ENCODE data around the gene XPOT. TPM values are rescaled to one million over a fixed set of nuclear protein-coding genes. Genes with fewer than 3 reads are reported as not detected.
A peak's percentile ranks its signal among the peaks of the same experiment; 100 is the strongest.

The XPOT gene
- total RNA-seq, 2 experiments from 2014 or later, result 88.2 to 93.4 TPM

GRCh38 chr12:64431791-64432190 lies 27.6 kb downstream of the XPOT start:
- H3K27me3 Mint-ChIP-seq, result no peaks in the 10 kb centered on the region
- no peak for DNase-seq
- H3K27ac Mint-ChIP-seq, result no peak overlapping the region
- peaks cover 1% of the 10 kb centered on the region for H3K4me1 Mint-ChIP-seq
- H3K36me3 Mint-ChIP-seq (ENCODE audit: low read depth), result peaks cover 66% of the 10 kb centered on the region
- ChIA-PET POLR2A (no interaction called here), CTCF (interaction anchor here (0.6 to 2.8 kb wide), 4 partner anchors 12 to 274 kb away, joined by 3 to 11 read pairs (median 4); no protein-coding TSS in a partner anchor)
- H3K4me3 Mint-ChIP-seq, result no peak overlapping the region
- H3K9me3 Mint-ChIP-seq, result no peaks in the 10 kb centered on the region

- Mint-ChIP-seq H3K4me1 (peaks cover 3% of the 10 kb centered on the region), H3K4me3 (no peak overlapping the region), H3K27ac (peak overlapping the region; percentile 26), H3K9me3 (no peaks in the 10 kb centered on the region), H3K36me3 (ENCODE audit: low read depth) (peaks cover 69% of the 10 kb centered on the region), H3K27me3 (no peaks in the 10 kb centered on the region)
- POLR2A ChIA-PET, result no interaction called here
- DNase-seq, result no peak
- CTCF ChIA-PET, result no interaction called here
These were observed 29.7 kb downstream of the XPOT start for GRCh38 chr12:64433915-64434314.

- Mint-ChIP-seq H3K27me3 (no peaks in the 10 kb centered on the region), H3K27ac (no peak overlapping the region), H3K4me3 (no peak overlapping the region), H3K4me1 (peaks cover 7% of the 10 kb centered on the region), H3K9me3 (no peaks in the 10 kb centered on the region), H3K36me3 (ENCODE audit: low read depth) (peaks cover 62% of the 10 kb centered on the region)
- CTCF ChIA-PET, result no interaction called here
- no peak for DNase-seq
- POLR2A ChIA-PET, result no interaction called here
These were observed 35.9 kb downstream of the XPOT start for GRCh38 chr12:64440100-64440499.

GRCh38 chr12:64445490-64445889 lies 41.3 kb downstream of the XPOT start:
- Mint-ChIP-seq H3K4me3 (no peak overlapping the region), H3K27me3 (no peaks in the 10 kb centered on the region), H3K9me3 (no peaks in the 10 kb centered on the region), H3K4me1 (peaks cover 11% of the 10 kb centered on the region), H3K27ac (no peak overlapping the region), H3K36me3 (ENCODE audit: low read depth) (peaks cover 47% of the 10 kb centered on the region)
- POLR2A ChIA-PET, result no interaction called here
- CTCF ChIA-PET, result interaction anchor here (0.6 kb wide), 1 partner anchor 61 kb away, joined by 3 read pairs; no protein-coding TSS in a partner anchor
- DNase-seq, result no peak

- peaks cover 19% of the 10 kb centered on the region for H3K4me1 Mint-ChIP-seq
- ChIA-PET CTCF (no interaction called here), POLR2A (no interaction called here)
- no peaks in the 10 kb centered on the region for H3K27me3 Mint-ChIP-seq
- H3K4me3 Mint-ChIP-seq, result no peak overlapping the region
- H3K27ac Mint-ChIP-seq, result peak overlapping the region; percentile 1
- DNase-seq, result no peak
- H3K36me3 Mint-ChIP-seq (ENCODE audit: low read depth), result peaks cover 41% of the 10 kb centered on the region
- no peaks in the 10 kb centered on the region for H3K9me3 Mint-ChIP-seq
These were observed 42.1 kb downstream of the XPOT start for GRCh38 chr12:64446295-64446694.

GRCh38 chr12:64450057-64450640 lies 46.0 kb downstream of the XPOT start:
- ChIA-PET CTCF (interaction anchor here (0.6 to 1.0 kb wide), 2 partner anchors 33 to 1429 kb away, joined by 3 to 4 read pairs; no protein-coding TSS in a partner anchor), POLR2A (interaction anchor here (0.6 kb wide), 2 partner anchors 9 to 248 kb away, joined by 3 read pairs; no protein-coding TSS in a partner anchor)
- H3K36me3 Mint-ChIP-seq (ENCODE audit: low read depth), result peaks cover 24% of the 10 kb centered on the region
- H3K4me1 Mint-ChIP-seq, result peaks cover 31% of the 10 kb centered on the region
- H3K27me3 Mint-ChIP-seq, result no peaks in the 10 kb centered on the region
- no peaks in the 10 kb centered on the region for H3K9me3 Mint-ChIP-seq
- no peak for DNase-seq
- peak overlapping the region; percentile 30 for H3K4me3 Mint-ChIP-seq
- peak overlapping the region; percentile 31 for H3K27ac Mint-ChIP-seq

GRCh38 chr12:64450711-64451486 lies 46.7 kb downstream of the XPOT start:
- no peak for DNase-seq

GRCh38 chr12:64451687-64452558 lies 47.7 kb downstream of the XPOT start, which contains the start of gene TBK1:
Gene TBK1 (plus strand): TSS chr12:64452120. CDS start chr12:64455871, 3,751 bp downstream.
- H3K36me3 Mint-ChIP-seq (ENCODE audit: low read depth), result peaks cover 20% of the 10 kb centered on the region
- peaks cover 40% of the 10 kb centered on the region for H3K4me1 Mint-ChIP-seq
- DNase-seq, result peak; percentile 57
- peak within 1 kb of the TSS; percentile 92 for H3K27ac Mint-ChIP-seq
- no peaks in the 10 kb centered on the region for H3K27me3 Mint-ChIP-seq
- H3K4me3 Mint-ChIP-seq, result peak within 1 kb of the TSS; percentile 93
- POLR2A ChIA-PET, result no interaction called here
- H3K9me3 Mint-ChIP-seq, result no peaks in the 10 kb centered on the region
- CTCF ChIA-PET, result no interaction called here

More at GRCh38 chr12:64450711-64451486, 46.7 kb downstream of the XPOT start:
- H3K36me3 Mint-ChIP-seq (ENCODE audit: low read depth), result peaks cover 24% of the 10 kb centered on the region
- H3K4me1 Mint-ChIP-seq, result peaks cover 38% of the 10 kb centered on the region
- ChIA-PET POLR2A (interaction anchor here (0.6 kb wide), 2 partner anchors 10 to 247 kb away, joined by 3 read pairs; no protein-coding TSS in a partner anchor), CTCF (interaction anchor here (1.0 kb wide), 1 partner anchor 32 kb away, joined by 3 read pairs; no protein-coding TSS in a partner anchor)
- H3K27me3 Mint-ChIP-seq, result no peaks in the 10 kb centered on the region
- peak overlapping the region; percentile 92 for H3K27ac Mint-ChIP-seq
- H3K4me3 Mint-ChIP-seq, result peak overlapping the region; percentile 93
- no peaks in the 10 kb centered on the region for H3K9me3 Mint-ChIP-seq

GRCh38 chr12:64452559-64453329 lies 48.6 kb downstream of the XPOT start:
- Mint-ChIP-seq H3K9me3 (no peaks in the 10 kb centered on the region), H3K4me1 (peaks cover 48% of the 10 kb centered on the region), H3K27ac (peak overlapping the region; percentile 91), H3K36me3 (ENCODE audit: low read depth) (peaks cover 24% of the 10 kb centered on the region), H3K4me3 (peak overlapping the region; percentile 86), H3K27me3 (no peaks in the 10 kb centered on the region)
- DNase-seq, result no peak
- CTCF ChIA-PET, result interaction anchor here (1.1 to 1.7 kb wide), 2 partner anchors 11 to 16 kb away, joined by 3 to 5 read pairs; no protein-coding TSS in a partner anchor
- POLR2A ChIA-PET, result no interaction called here

GRCh38 chr12:64455506-64455905 lies 51.3 kb downstream of the XPOT start:
- H3K27me3 Mint-ChIP-seq, result no peaks in the 10 kb centered on the region
- ChIA-PET POLR2A (no interaction called here), CTCF (interaction anchor here (1.1 kb wide), 1 partner anchor 13 kb away, joined by 3 read pairs; no protein-coding TSS in a partner anchor)
- no peak overlapping the region for H3K4me3 Mint-ChIP-seq
- no peaks in the 10 kb centered on the region for H3K9me3 Mint-ChIP-seq
- no peak for DNase-seq
- H3K27ac Mint-ChIP-seq, result peak overlapping the region; percentile 15
- H3K36me3 Mint-ChIP-seq (ENCODE audit: low read depth), result peaks cover 28% of the 10 kb centered on the region
- peaks cover 58% of the 10 kb centered on the region for H3K4me1 Mint-ChIP-seq

- Mint-ChIP-seq H3K27me3 (no peaks in the 10 kb centered on the region), H3K4me3 (no peak overlapping the region), H3K36me3 (ENCODE audit: low read depth) (peaks cover 30% of the 10 kb centered on the region), H3K27ac (peak overlapping the region; percentile 15), H3K9me3 (no peaks in the 10 kb centered on the region), H3K4me1 (peaks cover 51% of the 10 kb centered on the region)
- ChIA-PET POLR2A (no interaction called here), CTCF (no interaction called here)
- no peak for DNase-seq
These were observed 51.9 kb downstream of the XPOT start for GRCh38 chr12:64456119-64456518.

- CTCF ChIA-PET, result interaction anchor here (0.6 to 0.8 kb wide), 3 partner anchors 9 to 157 kb away, joined by 3 to 4 read pairs (median 3); no protein-coding TSS in a partner anchor
- Mint-ChIP-seq H3K36me3 (ENCODE audit: low read depth) (peaks cover 34% of the 10 kb centered on the region), H3K27me3 (no peaks in the 10 kb centered on the region), H3K27ac (no peak overlapping the region), H3K4me3 (no peak overlapping the region), H3K9me3 (no peaks in the 10 kb centered on the region), H3K4me1 (peaks cover 46% of the 10 kb centered on the region)
- POLR2A ChIA-PET, result interaction anchor here (0.7 kb wide), 1 partner anchor 763 kb away, joined by 4 read pairs; no protein-coding TSS in a partner anchor
- DNase-seq, result no peak
These were observed 52.8 kb downstream of the XPOT start for GRCh38 chr12:64457032-64457431.

All from activated CD4-positive, alpha-beta T cell treated with anti-CD3 and anti-CD28 coated beads, Interleukin-2, amount 10 ng/mL, durations not matched to agents 7 days and 5 days (primary cell).